Neuron (in vitro differentiated cells): Measurements from ENCODE around the gene ZNF750.

Experiments
- H2AFZ ChIP-seq: one replicate; pipeline ENCODE4 v1.6.1; 2013; ENCODE audit warnings: low read depth, mild to moderate bottlenecking, inconsistent platforms, low read length, moderate library complexity
- H3K27me3 ChIP-seq: one replicate; pipeline ENCODE4 v1.6.1; 2013; ENCODE audit warnings: low read length; ENCODE audit not compliant: insufficient read depth
- H3K36me3 ChIP-seq: one replicate; pipeline ENCODE4 v1.6.1; 2013; ENCODE audit warnings: low read length; ENCODE audit not compliant: insufficient read depth
- H3K4me1 ChIP-seq: one replicate; pipeline ENCODE4 v1.6.1; 2013; ENCODE audit warnings: low read length; ENCODE audit not compliant: insufficient read depth
- H3K4me3 ChIP-seq: 2 replicates; pipeline ENCODE4 v1.5.1; 2013; ENCODE audit warnings: mild to moderate bottlenecking, low read length, moderate library complexity
- H3K9me3 ChIP-seq: one replicate; pipeline ENCODE4 v1.6.1; 2013; ENCODE audit warnings: low read length

The ZNF750 gene

GRCh38 chr17:82859431-82860403, 19.9 kb upstream of the ZNF750 start:
- no peak overlapping the region for H3K4me3 ChIP-seq
- H3K36me3 ChIP-seq: peaks cover 3% of the 10 kb centered on the region
- H3K27me3 ChIP-seq: no peaks in the 10 kb centered on the region
- peaks cover 9% of the 10 kb centered on the region for H3K9me3 ChIP-seq
- no peak overlapping the region for H2AFZ ChIP-seq
- H3K4me1 ChIP-seq: peaks cover 30% of the 10 kb centered on the region

- peaks cover 9% of the 10 kb centered on the region for H3K9me3 ChIP-seq
- peaks cover 21% of the 10 kb centered on the region for H3K4me1 ChIP-seq
- peaks cover 6% of the 10 kb centered on the region for H3K36me3 ChIP-seq
- H2AFZ ChIP-seq: no peak overlapping the region
- H3K4me3 ChIP-seq: no peak overlapping the region
- H3K27me3 ChIP-seq: no peaks in the 10 kb centered on the region
Measured at GRCh38 chr17:82858376-82859126, 18.7 kb upstream of the ZNF750 start.

GRCh38 chr17:82856361-82856760, 16.5 kb upstream of the ZNF750 start:
- Histone ChIP-seq H3K27me3 (no peaks in the 10 kb centered on the region), H3K4me1 (peaks cover 13% of the 10 kb centered on the region), H2AFZ (no peak overlapping the region), H3K36me3 (peaks cover 6% of the 10 kb centered on the region), H3K9me3 (peaks cover 9% of the 10 kb centered on the region), H3K4me3 (no peak overlapping the region)

- Histone ChIP-seq H3K9me3 (peaks cover 16% of the 10 kb centered on the region), H3K4me1 (peaks cover 5% of the 10 kb centered on the region), H3K27me3 (no peaks in the 10 kb centered on the region), H3K4me3 (no peak overlapping the region), H2AFZ (no peak overlapping the region), H3K36me3 (peaks cover 10% of the 10 kb centered on the region)
Measured at GRCh38 chr17:82854226-82854625, 14.4 kb upstream of the ZNF750 start.

- Histone ChIP-seq H3K36me3 (peaks cover 14% of the 10 kb centered on the region), H3K27me3 (no peaks in the 10 kb centered on the region), H3K9me3 (peaks cover 13% of the 10 kb centered on the region), H2AFZ (no peak overlapping the region), H3K4me3 (no peak overlapping the region), H3K4me1 (no peaks in the 10 kb centered on the region)
Measured at GRCh38 chr17:82851381-82851780, 11.6 kb upstream of the ZNF750 start.

- Histone ChIP-seq H3K4me3 (no peak overlapping the region), H3K27me3 (no peaks in the 10 kb centered on the region), H3K9me3 (peaks cover 9% of the 10 kb centered on the region), H3K4me1 (no peaks in the 10 kb centered on the region), H3K36me3 (peaks cover 17% of the 10 kb centered on the region), H2AFZ (no peak overlapping the region)
Measured at GRCh38 chr17:82849076-82849945, 9.5 kb upstream of the ZNF750 start.

- Histone ChIP-seq H3K27me3 (no peaks in the 10 kb centered on the region), H2AFZ (no peak overlapping the region), H3K4me1 (no peaks in the 10 kb centered on the region), H3K9me3 (peaks cover 9% of the 10 kb centered on the region), H3K36me3 (peaks cover 13% of the 10 kb centered on the region), H3K4me3 (no peak overlapping the region)
Measured at GRCh38 chr17:82848022-82848592, 8.3 kb upstream of the ZNF750 start.

GRCh38 chr17:82846061-82846691, 6.4 kb upstream of the ZNF750 start:
- Histone ChIP-seq H3K27me3 (no peaks in the 10 kb centered on the region), H3K4me1 (no peaks in the 10 kb centered on the region), H2AFZ (no peak overlapping the region), H3K4me3 (no peak overlapping the region), H3K36me3 (peaks cover 13% of the 10 kb centered on the region), H3K9me3 (peaks cover 9% of the 10 kb centered on the region)

GRCh38 chr17:82845163-82845807, 5.5 kb upstream of the ZNF750 start:
- no peak overlapping the region for H3K4me3 ChIP-seq
- H3K36me3 ChIP-seq: peaks cover 13% of the 10 kb centered on the region
- H2AFZ ChIP-seq: no peak overlapping the region
- no peaks in the 10 kb centered on the region for H3K27me3 ChIP-seq
- H3K9me3 ChIP-seq: peaks cover 9% of the 10 kb centered on the region
- no peaks in the 10 kb centered on the region for H3K4me1 ChIP-seq

- no peaks in the 10 kb centered on the region for H3K27me3 ChIP-seq
- no peak overlapping the region for H2AFZ ChIP-seq
- no peaks in the 10 kb centered on the region for H3K4me1 ChIP-seq
- H3K36me3 ChIP-seq: peaks cover 13% of the 10 kb centered on the region
- H3K4me3 ChIP-seq: no peak overlapping the region
- peaks cover 6% of the 10 kb centered on the region for H3K9me3 ChIP-seq
Measured at GRCh38 chr17:82844796-82845162, 5.0 kb upstream of the ZNF750 start.

GRCh38 chr17:82843904-82844680, 4.3 kb upstream of the ZNF750 start:
- H3K27me3 ChIP-seq: no peaks in the 10 kb centered on the region
- no peak overlapping the region for H3K4me3 ChIP-seq
- no peak overlapping the region for H2AFZ ChIP-seq
- no peaks in the 10 kb centered on the region for H3K4me1 ChIP-seq
- peaks cover 3% of the 10 kb centered on the region for H3K9me3 ChIP-seq
- H3K36me3 ChIP-seq: peaks cover 8% of the 10 kb centered on the region
